Vagina (tissue), 2 donors: ENCODE results near the gene ING1. TPM values are rescaled to one million over a fixed set of nuclear protein-coding genes. Genes with fewer than 3 reads are reported as not detected.
"Not testable (repeated sequence)": the region's sequence is repeated elsewhere in the genome, so short reads cannot be mapped to it uniquely, and the experiment has no call there.

Experiments
- DNase-seq, 2 donors: peaks; one replicate each; pipeline ENCODE4 v3.0.0-alpha.2; 2017; ENCODE audit errors: extremely low spot score in 2 of 2
- H3K27ac ChIP-seq: fragments of 200-600 bp; sonication (generic); one replicate; pipeline ENCODE4 v1.5.1; 2019
- H3K27me3 ChIP-seq: fragments of 200-600 bp; sonication (generic); one replicate; pipeline ENCODE4 v1.5.1; 2019
- H3K36me3 ChIP-seq, 2 donors: fragments of 200-600 bp; sonication (generic); one replicate each; pipeline ENCODE4 v1.5.1; 2017 to 2019
- H3K4me1 ChIP-seq: fragments of 200-600 bp; sonication (generic); one replicate; pipeline ENCODE4 v1.5.1; 2019
- H3K4me3 ChIP-seq, 2 donors: fragments of 200-600 bp; sonication (generic); 1 replicate in 1 of 2; 2 replicates in 1 of 2; pipeline ENCODE4 v1.5.1; 2016 to 2019
- H3K9me3 ChIP-seq: fragments of 200-600 bp; sonication (generic); one replicate; pipeline ENCODE4 v1.5.1; 2019
- CTCF ChIP-seq, 3 experiments: fragments of 450-650 bp in 2 of 3; fragments of 200-600 bp in 1 of 3; sonication (generic) in 1 of 3; IDR thresholded peaks; one replicate each; pipeline ENCODE4 v1.5.1; 2017 to 2019; ENCODE audit warnings: antibody characterized with exemption in 3 of 3, mild to moderate bottlenecking in 2 of 3, moderate library complexity in 2 of 3
- POLR2A ChIP-seq, 2 donors: fragments of 450-650 bp; IDR thresholded peaks; one replicate each; pipeline ENCODE4 v1.6.1; 2017; ENCODE audit warnings: antibody characterized with exemption in 2 of 2, mild to moderate bottlenecking in 2 of 2, moderate library complexity in 2 of 2
- POLR2AphosphoS5 ChIP-seq, 2 donors: sonication (generic); formaldehyde crosslinking; IDR thresholded peaks; one replicate each; pipeline ENCODE4 v1.9.0; 2017; ENCODE audit warnings: antibody characterized with exemption in 2 of 2, mild to moderate bottlenecking in 2 of 2, low read depth in 1 of 2; ENCODE audit not compliant: insufficient read depth in 1 of 2
- intact Hi-C: fragments of 100-400 bp; cut with DNase I; formaldehyde crosslinking; loops from one replicate; pipeline ENCODE4 v1.15.1; 2023
- total RNA-seq: library from RNA; depleted of rRNA; stranded (reverse); fragments of >200 nt; gene quantifications from one replicate; pipeline ENCODE4 v1.2.3, GENCODE V29; 2016

ING1 gene
- total RNA-seq, 1 donor from 2014 or later, result 25.5 TPM

DNA sequence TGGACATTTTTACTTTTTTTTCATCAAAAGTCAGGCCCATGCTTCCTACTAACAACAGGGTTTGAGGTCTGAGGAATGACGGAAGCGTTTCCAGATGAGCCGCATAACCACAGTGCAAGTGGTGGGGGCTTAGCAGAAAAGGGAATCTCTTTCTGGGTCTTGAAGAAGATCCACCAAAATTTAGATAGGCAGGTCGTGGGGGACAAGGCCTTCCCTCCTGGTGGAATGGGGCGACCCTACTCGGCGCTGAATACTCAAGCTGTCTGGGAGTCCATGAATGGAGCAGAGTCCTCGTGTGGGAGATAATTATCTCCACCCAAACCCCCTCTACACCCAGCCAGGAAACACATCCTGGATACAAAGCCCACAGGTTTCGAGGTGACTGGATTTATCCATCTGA lies 44.5 kb upstream of the ING1 start:
- no peaks in the 10 kb centered on the region for H3K9me3 ChIP-seq
- DNase-seq, result no peak
- H3K27ac ChIP-seq, result no peak overlapping the region
- TF ChIP-seq CTCF (IDR thresholded peaks at IDR 0.05) (no peak), POLR2A (IDR thresholded peaks at IDR 0.05) (no peak), POLR2AphosphoS5 (IDR thresholded peaks at IDR 0.05; ENCODE audit: insufficient read depth in 1 of 2, low read depth in 1 of 2) (no peak)
- no peak overlapping the region for H3K4me3 ChIP-seq
- no peaks in the 10 kb centered on the region for H3K4me1 ChIP-seq
- H3K27me3 ChIP-seq, result no peaks in the 10 kb centered on the region
- peaks cover 0 to 46% of the 10 kb centered on the region in 2 donors for H3K36me3 ChIP-seq
- intact Hi-C loops, result no loop called here

DNA sequence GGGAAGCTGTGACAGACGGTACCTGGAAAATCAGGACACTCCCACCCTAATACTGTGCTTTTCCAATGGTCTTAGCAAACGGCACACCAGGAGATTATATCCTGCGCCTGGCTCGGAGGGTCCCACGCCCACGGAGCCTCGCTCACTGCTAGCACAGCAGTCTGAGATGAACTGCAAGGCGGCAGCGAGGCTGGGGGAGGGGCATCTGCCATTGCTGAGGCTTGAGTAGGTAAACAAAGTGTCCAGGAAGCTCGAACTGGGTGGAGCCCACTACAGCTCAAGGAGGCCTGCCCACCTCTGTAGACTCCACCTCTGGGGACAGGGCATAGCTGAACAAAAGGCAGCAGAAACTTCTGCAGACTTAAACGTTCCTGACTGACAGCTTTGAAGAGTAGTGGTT lies 43.7 kb upstream of the ING1 start:
- H3K27ac ChIP-seq, H3K27me3 ChIP-seq, H3K4me1 ChIP-seq, H3K4me3 ChIP-seq, intact Hi-C loops, H3K9me3 ChIP-seq, DNase-seq: not testable (repeated sequence)
- H3K36me3 ChIP-seq, result peaks cover 0 to 42% of the 10 kb centered on the region in 2 donors

DNA sequence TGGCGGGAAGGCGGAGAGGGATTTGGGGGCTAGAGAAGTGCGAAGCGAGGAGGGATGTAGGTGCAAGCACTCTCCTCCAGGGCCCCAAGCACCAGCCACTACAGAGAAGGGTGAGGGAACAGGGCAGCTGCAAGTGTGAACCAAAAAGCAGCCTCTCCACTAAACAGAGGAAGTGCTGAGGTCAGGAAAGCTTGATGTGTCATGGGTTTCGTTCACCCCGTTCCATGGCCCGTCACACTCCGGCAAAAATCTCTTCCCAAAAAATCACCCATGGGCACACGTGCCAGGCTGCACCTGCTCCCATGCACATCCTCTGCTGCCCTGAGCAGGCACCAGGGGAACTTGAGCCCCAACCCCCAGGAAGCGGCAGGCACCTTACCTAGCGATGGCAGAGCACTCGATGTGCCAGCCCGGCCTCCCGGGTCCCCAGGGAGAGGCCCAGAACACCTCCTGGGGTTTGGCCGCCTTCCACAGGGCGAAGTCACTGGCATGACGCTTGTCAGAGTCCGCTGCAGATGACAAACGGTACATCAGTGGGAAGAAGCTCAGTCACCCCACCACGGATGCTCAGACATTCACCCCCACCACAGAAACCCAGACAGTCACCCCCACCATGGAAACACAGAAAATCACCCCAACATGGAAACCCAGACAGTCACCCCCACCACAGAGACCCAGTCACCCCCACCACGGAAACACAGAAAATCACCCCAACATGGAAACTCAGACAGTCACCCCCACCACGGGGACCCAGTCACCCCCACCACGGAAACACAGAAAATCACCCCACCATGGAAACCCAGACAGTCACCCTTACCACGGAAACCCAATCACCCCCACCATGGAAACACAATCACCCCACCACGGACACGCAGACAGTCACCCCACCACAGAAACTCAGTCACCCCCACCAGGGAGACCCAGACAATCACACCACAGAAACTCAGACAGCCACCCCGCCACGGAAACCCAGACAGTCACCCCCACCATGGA lies 36.6 kb upstream of the ING1 start:
- DNase-seq, result no peak
- no peaks in the 10 kb centered on the region for H3K4me1 ChIP-seq
- TF ChIP-seq CTCF (IDR thresholded peaks at IDR 0.05) (no peak), POLR2AphosphoS5 (IDR thresholded peaks at IDR 0.05; ENCODE audit: insufficient read depth in 1 of 2, low read depth in 1 of 2) (no peak), POLR2A (IDR thresholded peaks at IDR 0.05) (no peak)
- H3K4me3 ChIP-seq, result no peak overlapping the region
- no peaks in the 10 kb centered on the region for H3K27me3 ChIP-seq
- H3K9me3 ChIP-seq, result no peaks in the 10 kb centered on the region
- H3K27ac ChIP-seq, result no peak overlapping the region
- H3K36me3 ChIP-seq, result peaks cover 0 to 44% of the 10 kb centered on the region in 2 donors
- intact Hi-C loops, result no loop called here

- no peak overlapping the region for H3K27ac ChIP-seq
- no peak overlapping the region for H3K4me3 ChIP-seq
- TF ChIP-seq POLR2A (IDR thresholded peaks at IDR 0.05), result no peak
- TF ChIP-seq POLR2AphosphoS5 (IDR thresholded peaks at IDR 0.05; ENCODE audit: insufficient read depth in 1 of 2, low read depth in 1 of 2), result no peak
- no peak for TF ChIP-seq CTCF (IDR thresholded peaks at IDR 0.05)
- DNase-seq, result no peak
- H3K36me3 ChIP-seq, result peaks cover 0 to 55% of the 10 kb centered on the region in 2 donors
- H3K4me1 ChIP-seq, result no peaks in the 10 kb centered on the region
- no peaks in the 10 kb centered on the region for H3K9me3 ChIP-seq
- intact Hi-C loops, result no loop called here
- H3K27me3 ChIP-seq, result no peaks in the 10 kb centered on the region
Observed at GRCh38 chr13:110677731-110678545, 35.6 kb upstream of the ING1 start.

- H3K27me3 ChIP-seq, result no peaks in the 10 kb centered on the region
- H3K4me1 ChIP-seq, result peaks cover 6% of the 10 kb centered on the region
- DNase-seq, result no peak
- peaks cover 0 to 57% of the 10 kb centered on the region in 2 donors for H3K36me3 ChIP-seq
- no peaks in the 10 kb centered on the region for H3K9me3 ChIP-seq
- intact Hi-C loops, result no loop called here
- TF ChIP-seq CTCF (IDR thresholded peaks at IDR 0.05), result no peak
- TF ChIP-seq POLR2A (IDR thresholded peaks at IDR 0.05), result no peak
- no peak for TF ChIP-seq POLR2AphosphoS5 (IDR thresholded peaks at IDR 0.05; ENCODE audit: insufficient read depth in 1 of 2, low read depth in 1 of 2)
- H3K27ac ChIP-seq, result no peak overlapping the region
- H3K4me3 ChIP-seq, result no peak overlapping the region
Observed at GRCh38 chr13:110680852-110681251, 32.6 kb upstream of the ING1 start.
